ENCODE data around the gene VAPB.

- no peak for TF ChIP-seq CTCF (IDR thresholded peaks at IDR 0.05)
- no peak for TF ChIP-seq POLR2AphosphoS5 (IDR thresholded peaks at IDR 0.05)
- no peak for TF ChIP-seq POLR2A (IDR thresholded peaks at IDR 0.05)
Measured at GRCh38 chr20:58403272-58403671, 14.2 kb downstream of the VAPB start.
